Prostate gland (tissue), 1 donor: Measurements from ENCODE around the gene NXN.

Source experiments
- POLR2A ChIP-seq: fragments of 450-650 bp; IDR thresholded peaks from one replicate; pipeline ENCODE4 v1.6.1; 2016; ENCODE audit warnings: antibody characterized with exemption, mild to moderate bottlenecking
- POLR2AphosphoS5 ChIP-seq: sonication (generic); formaldehyde crosslinking; IDR thresholded peaks from one replicate; pipeline ENCODE4 v1.6.1; 2017; ENCODE audit warnings: antibody characterized with exemption

DNA sequence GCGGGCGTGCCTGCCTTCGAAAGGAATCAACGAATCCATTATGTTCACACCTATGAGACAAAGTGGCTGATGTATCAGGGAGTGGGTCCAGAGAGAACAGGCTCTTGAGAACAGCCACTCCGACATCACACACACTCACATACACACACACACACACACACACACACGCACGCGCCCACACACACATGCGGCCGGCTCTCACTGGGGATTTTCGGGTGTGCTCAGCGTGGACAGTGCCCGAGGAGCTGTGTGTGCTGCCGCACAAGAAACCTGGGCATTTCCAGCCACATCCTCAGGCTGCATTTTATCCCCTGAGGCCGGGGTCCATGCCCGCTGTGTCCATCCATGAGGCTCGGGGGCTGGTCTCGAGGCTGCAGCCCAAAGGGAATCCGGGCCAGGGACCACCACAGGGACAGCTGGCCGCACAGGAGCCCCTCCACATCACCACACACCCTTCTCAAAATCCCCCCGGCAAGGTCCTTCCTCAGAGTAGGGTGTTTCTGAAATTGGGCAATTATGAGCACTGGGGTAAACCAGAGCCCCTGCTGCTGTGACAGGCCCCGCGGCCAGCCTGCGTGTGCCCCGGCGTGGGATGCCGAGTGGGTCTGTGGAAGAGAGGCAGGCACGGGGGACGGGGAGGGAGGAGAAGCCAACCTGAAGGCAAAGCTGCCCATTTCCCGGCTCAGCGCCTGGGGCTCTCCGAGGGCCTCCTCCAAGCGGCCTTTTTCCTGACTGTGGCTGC lies 172.6 kb downstream of the NXN start:
- no peak for TF ChIP-seq POLR2A
- TF ChIP-seq POLR2AphosphoS5: no peak
